Osteocyte (in vitro differentiated cells): ENCODE measurements around the gene PCNT. TPM values are rescaled to one million over a fixed set of nuclear protein-coding genes. Genes with fewer than 3 reads are reported as not detected.

Experiments used
- DNase-seq: peaks from one replicate; pipeline ENCODE4 v3.0.0; 2021; ENCODE audit warnings: mixed read lengths; ENCODE audit not compliant: unreplicated experiment; ENCODE audit errors: extremely low spot score
- H3K27ac Mint-ChIP-seq: one replicate; pipeline ENCODE4 v1.8.0; 2021; ENCODE audit warnings: mild to moderate bottlenecking, mixed read lengths; ENCODE audit not compliant: unreplicated experiment
- H3K27me3 Mint-ChIP-seq: one replicate; pipeline ENCODE4 v1.8.0; 2021; ENCODE audit warnings: mixed read lengths; ENCODE audit not compliant: unreplicated experiment
- H3K36me3 Mint-ChIP-seq: one replicate; pipeline ENCODE4 v1.8.0; 2021; ENCODE audit warnings: mixed read lengths; ENCODE audit not compliant: unreplicated experiment
- H3K4me1 Mint-ChIP-seq: one replicate; pipeline ENCODE4 v1.8.0; 2021; ENCODE audit warnings: mixed read lengths; ENCODE audit not compliant: unreplicated experiment
- H3K4me3 Mint-ChIP-seq: one replicate; pipeline ENCODE4 v1.8.0; 2021; ENCODE audit warnings: mild to moderate bottlenecking, moderate library complexity, mixed read lengths; ENCODE audit not compliant: unreplicated experiment
- H3K9me3 Mint-ChIP-seq: one replicate; pipeline ENCODE4 v1.8.0; 2021; ENCODE audit warnings: mixed read lengths; ENCODE audit not compliant: unreplicated experiment
- CTCF ChIP-seq: fragments of 200-600 bp; sonication (generic); IDR thresholded peaks from 2 replicates; pipeline ENCODE4 v1.5.0; 2021; ENCODE audit warnings: antibody characterized with exemption, mild to moderate bottlenecking, moderate library complexity
- total RNA-seq: library from RNA; stranded (reverse); gene quantifications from 2 replicates; pipeline ENCODE4 v1.2.1, GENCODE V29; 2021

The PCNT gene
- total RNA-seq, 1 donor from 2014 or later = 38.9 TPM

GRCh38 chr21:46483300-46484295 is 159.6 kb downstream of the PCNT start:
- Mint-ChIP-seq H3K4me3 (no peak overlapping the region), H3K36me3 (peaks cover 22% of the 10 kb centered on the region), H3K27me3 (no peaks in the 10 kb centered on the region), H3K4me1 (peaks cover 16% of the 10 kb centered on the region), H3K27ac (peak overlapping the region; percentile 43), H3K9me3 (no peaks in the 10 kb centered on the region)
- no peak for DNase-seq
- no peak for TF ChIP-seq CTCF

GRCh38 chr21:46486481-46487126 is 162.6 kb downstream of the PCNT start:
- DNase-seq = no peak
- H3K27me3 Mint-ChIP-seq = no peaks in the 10 kb centered on the region
- peaks cover 21% of the 10 kb centered on the region for H3K36me3 Mint-ChIP-seq
- no peaks in the 10 kb centered on the region for H3K9me3 Mint-ChIP-seq
- H3K4me1 Mint-ChIP-seq = peaks cover 27% of the 10 kb centered on the region
- TF ChIP-seq CTCF = no peak
- H3K27ac Mint-ChIP-seq = no peak overlapping the region
- H3K4me3 Mint-ChIP-seq = no peak overlapping the region

GRCh38 chr21:46489162-46489663 is 165.3 kb downstream of the PCNT start:
- peaks cover 7% of the 10 kb centered on the region for H3K9me3 Mint-ChIP-seq
- DNase-seq = no peak
- no peak overlapping the region for H3K4me3 Mint-ChIP-seq
- peaks cover 13% of the 10 kb centered on the region for H3K4me1 Mint-ChIP-seq
- no peaks in the 10 kb centered on the region for H3K27me3 Mint-ChIP-seq
- no peak for TF ChIP-seq CTCF
- H3K36me3 Mint-ChIP-seq = peaks cover 42% of the 10 kb centered on the region
- H3K27ac Mint-ChIP-seq = no peak overlapping the region

GRCh38 chr21:46489800-46490199 is 165.8 kb downstream of the PCNT start:
- Mint-ChIP-seq H3K36me3 (peaks cover 44% of the 10 kb centered on the region), H3K27ac (no peak overlapping the region), H3K9me3 (peaks cover 7% of the 10 kb centered on the region), H3K4me3 (no peak overlapping the region), H3K4me1 (peaks cover 11% of the 10 kb centered on the region), H3K27me3 (no peaks in the 10 kb centered on the region)
- no peak for TF ChIP-seq CTCF
- no peak for DNase-seq

- DNase-seq = no peak
- H3K4me3 Mint-ChIP-seq = no peak overlapping the region
- TF ChIP-seq CTCF = no peak
- H3K4me1 Mint-ChIP-seq = peaks cover 11% of the 10 kb centered on the region
- H3K9me3 Mint-ChIP-seq = peaks cover 7% of the 10 kb centered on the region
- no peaks in the 10 kb centered on the region for H3K27me3 Mint-ChIP-seq
- no peak overlapping the region for H3K27ac Mint-ChIP-seq
- H3K36me3 Mint-ChIP-seq = peaks cover 42% of the 10 kb centered on the region
These were observed 167.6 kb downstream of the PCNT start for GRCh38 chr21:46491553-46491952.
